ENCODE data around the gene RBMS1.

DNA sequence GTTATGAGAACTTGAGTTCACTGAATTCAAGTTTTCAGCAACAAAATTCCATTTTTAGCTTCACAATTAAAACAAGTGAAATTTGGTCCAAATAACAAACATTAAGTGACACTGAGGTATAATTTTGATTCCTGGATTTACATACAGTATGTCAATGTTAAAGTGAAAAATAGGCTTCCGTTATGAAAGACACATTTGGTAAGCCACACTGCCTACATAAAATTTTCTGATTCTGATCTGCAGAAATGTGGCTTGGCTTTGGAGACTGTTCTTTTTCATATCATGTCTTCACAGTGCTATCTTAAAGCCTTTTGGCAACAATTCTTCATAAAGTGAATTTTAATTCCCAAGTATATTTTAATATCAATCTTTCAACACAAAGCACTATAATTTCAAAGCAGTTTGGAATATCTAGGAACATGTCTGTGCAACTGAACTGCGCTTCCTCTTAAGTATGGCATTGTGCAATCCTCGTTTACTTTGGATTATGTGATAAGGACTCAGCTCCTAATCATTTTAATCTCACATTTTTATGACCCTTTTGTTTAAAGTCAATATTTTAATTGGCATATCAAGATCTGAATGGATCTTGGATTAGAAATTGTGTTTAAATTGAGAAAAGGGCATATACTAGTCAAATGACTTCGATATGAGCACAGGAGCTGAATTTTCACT lies 60.0 kb downstream of the RBMS1 start:
- TF ChIP-seq, protein P1, sequence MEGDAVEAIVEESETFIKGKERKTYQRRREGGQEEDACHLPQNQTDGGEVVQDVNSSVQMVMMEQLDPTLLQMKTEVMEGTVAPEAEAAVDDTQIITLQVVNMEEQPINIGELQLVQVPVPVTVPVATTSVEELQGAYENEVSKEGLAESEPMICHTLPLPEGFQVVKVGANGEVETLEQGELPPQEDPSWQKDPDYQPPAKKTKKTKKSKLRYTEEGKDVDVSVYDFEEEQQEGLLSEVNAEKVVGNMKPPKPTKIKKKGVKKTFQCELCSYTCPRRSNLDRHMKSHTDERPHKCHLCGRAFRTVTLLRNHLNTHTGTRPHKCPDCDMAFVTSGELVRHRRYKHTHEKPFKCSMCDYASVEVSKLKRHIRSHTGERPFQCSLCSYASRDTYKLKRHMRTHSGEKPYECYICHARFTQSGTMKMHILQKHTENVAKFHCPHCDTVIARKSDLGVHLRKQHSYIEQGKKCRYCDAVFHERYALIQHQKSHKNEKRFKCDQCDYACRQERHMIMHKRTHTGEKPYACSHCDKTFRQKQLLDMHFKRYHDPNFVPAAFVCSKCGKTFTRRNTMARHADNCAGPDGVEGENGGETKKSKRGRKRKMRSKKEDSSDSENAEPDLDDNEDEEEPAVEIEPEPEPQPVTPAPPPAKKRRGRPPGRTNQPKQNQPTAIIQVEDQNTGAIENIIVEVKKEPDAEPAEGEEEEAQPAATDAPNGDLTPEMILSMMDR (IDR thresholded peaks at IDR 0.05) = no peak
- no peak for TF ChIP-seq POLR2A (IDR thresholded peaks at IDR 0.05)
